Glutamatergic neuron (in vitro differentiated cells): ENCODE results near the gene FBP1. TPM values are rescaled to one million over a fixed set of nuclear protein-coding genes. Genes with fewer than 3 reads are reported as not detected.

Experiments
- DNase-seq: peaks from one replicate; pipeline ENCODE4 v3.0.0; 2022
- H3K27ac Mint-ChIP-seq: one replicate; pipeline ENCODE4 v1.8.0; 2020; ENCODE audit warnings: mild to moderate bottlenecking, mixed read lengths, inconsistent platforms; ENCODE audit not compliant: unreplicated experiment
- H3K27me3 Mint-ChIP-seq: one replicate; pipeline ENCODE4 v1.8.0; 2020; ENCODE audit warnings: mild to moderate bottlenecking, moderate library complexity, mixed read lengths, inconsistent platforms; ENCODE audit not compliant: unreplicated experiment
- H3K36me3 Mint-ChIP-seq: one replicate; pipeline ENCODE4 v1.8.0; 2020; ENCODE audit warnings: mild to moderate bottlenecking, mixed read lengths, inconsistent platforms; ENCODE audit not compliant: unreplicated experiment
- H3K4me1 Mint-ChIP-seq: one replicate; pipeline ENCODE4 v1.8.0; 2020; ENCODE audit warnings: mild to moderate bottlenecking, low read depth, mixed read lengths, inconsistent platforms; ENCODE audit not compliant: unreplicated experiment
- H3K4me3 Mint-ChIP-seq: one replicate; pipeline ENCODE4 v1.8.0; 2020; ENCODE audit warnings: mild to moderate bottlenecking, mixed read lengths, inconsistent platforms; ENCODE audit not compliant: unreplicated experiment
- H3K9me3 Mint-ChIP-seq: one replicate; pipeline ENCODE4 v1.8.0; 2020; ENCODE audit warnings: mild to moderate bottlenecking, moderate library complexity, mixed read lengths, inconsistent platforms; ENCODE audit not compliant: unreplicated experiment
- total RNA-seq: library from RNA; stranded (reverse); fragmentation: NEBNext Ultra II Directional; extraction: Animal tissue kit (Norgen Biotek cat#: 25700); gene quantifications from one replicate; pipeline ENCODE4 v1.2.1, GENCODE V29; 2021; ENCODE audit not compliant: unreplicated experiment
- TF ChIP-seq, protein P1 (sequence below): fragments of 200-600 bp; sonication (generic); IDR thresholded peaks from one replicate; pipeline ENCODE4 v1.5.0; 2021; ENCODE audit not compliant: partially characterized antibody, unreplicated experiment

The FBP1 gene
- total RNA-seq, 1 donor from 2014 or later: not detected

DNA sequence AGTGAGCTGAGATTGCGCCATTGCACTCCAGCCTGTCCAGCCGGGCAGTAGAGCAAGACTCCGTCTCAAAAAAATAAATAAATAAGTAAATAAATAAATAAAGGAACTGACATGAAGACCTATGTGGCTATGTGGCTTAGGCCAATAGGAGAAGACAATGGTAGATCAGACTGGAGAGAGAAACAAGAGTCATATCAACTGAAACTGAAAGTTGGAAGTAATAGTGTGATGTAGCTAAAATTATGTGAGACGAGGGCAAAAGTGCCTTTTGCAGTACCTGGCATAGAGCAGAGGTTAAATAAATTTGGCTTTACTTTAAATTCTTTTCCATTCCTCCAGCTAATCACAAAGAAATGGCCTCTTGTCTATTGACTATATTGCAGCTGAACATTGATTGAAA is 53.0 kb downstream of the FBP1 start:
- Mint-ChIP-seq H3K4me3 (no peak overlapping the region), H3K4me1 (no peaks in the 10 kb centered on the region), H3K27me3 (peaks cover 2% of the 10 kb centered on the region), H3K27ac (no peak overlapping the region), H3K9me3 (peaks cover 3% of the 10 kb centered on the region), H3K36me3 (no peaks in the 10 kb centered on the region)
- DNase-seq: no peak
- TF ChIP-seq, protein P1, sequence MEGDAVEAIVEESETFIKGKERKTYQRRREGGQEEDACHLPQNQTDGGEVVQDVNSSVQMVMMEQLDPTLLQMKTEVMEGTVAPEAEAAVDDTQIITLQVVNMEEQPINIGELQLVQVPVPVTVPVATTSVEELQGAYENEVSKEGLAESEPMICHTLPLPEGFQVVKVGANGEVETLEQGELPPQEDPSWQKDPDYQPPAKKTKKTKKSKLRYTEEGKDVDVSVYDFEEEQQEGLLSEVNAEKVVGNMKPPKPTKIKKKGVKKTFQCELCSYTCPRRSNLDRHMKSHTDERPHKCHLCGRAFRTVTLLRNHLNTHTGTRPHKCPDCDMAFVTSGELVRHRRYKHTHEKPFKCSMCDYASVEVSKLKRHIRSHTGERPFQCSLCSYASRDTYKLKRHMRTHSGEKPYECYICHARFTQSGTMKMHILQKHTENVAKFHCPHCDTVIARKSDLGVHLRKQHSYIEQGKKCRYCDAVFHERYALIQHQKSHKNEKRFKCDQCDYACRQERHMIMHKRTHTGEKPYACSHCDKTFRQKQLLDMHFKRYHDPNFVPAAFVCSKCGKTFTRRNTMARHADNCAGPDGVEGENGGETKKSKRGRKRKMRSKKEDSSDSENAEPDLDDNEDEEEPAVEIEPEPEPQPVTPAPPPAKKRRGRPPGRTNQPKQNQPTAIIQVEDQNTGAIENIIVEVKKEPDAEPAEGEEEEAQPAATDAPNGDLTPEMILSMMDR: no peak

DNA sequence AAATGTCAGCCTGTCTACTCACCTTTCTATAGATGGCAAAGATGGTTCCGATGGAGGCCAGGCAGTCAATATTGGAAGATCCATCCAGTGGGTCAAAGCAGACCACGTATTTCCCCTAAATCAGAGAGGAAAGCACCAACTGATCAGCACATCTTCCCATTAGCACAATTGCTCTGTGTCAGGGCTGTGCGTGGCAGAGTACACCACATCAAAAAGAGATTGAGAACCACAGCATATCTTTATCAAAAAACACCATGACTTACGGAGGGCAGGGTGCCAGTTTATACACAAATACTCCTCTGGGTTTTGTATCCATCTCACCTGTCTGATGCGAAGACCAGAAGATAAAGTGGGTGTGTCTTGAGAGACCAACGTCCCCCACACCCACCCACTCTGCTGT is 54.8 kb downstream of the FBP1 start:
- no peak for DNase-seq
- H3K27me3 Mint-ChIP-seq: peaks cover 2% of the 10 kb centered on the region
- H3K27ac Mint-ChIP-seq: no peak overlapping the region
- TF ChIP-seq, protein P1: no peak
- H3K36me3 Mint-ChIP-seq: no peaks in the 10 kb centered on the region
- no peak overlapping the region for H3K4me3 Mint-ChIP-seq
- H3K4me1 Mint-ChIP-seq: no peaks in the 10 kb centered on the region
- H3K9me3 Mint-ChIP-seq: peaks cover 3% of the 10 kb centered on the region

GRCh38 chr9:94581728-94582127 is 57.6 kb downstream of the FBP1 start:
- Mint-ChIP-seq H3K4me3 (no peak overlapping the region), H3K27me3 (peaks cover 2% of the 10 kb centered on the region), H3K9me3 (peaks cover 2% of the 10 kb centered on the region), H3K4me1 (no peaks in the 10 kb centered on the region), H3K27ac (no peak overlapping the region), H3K36me3 (no peaks in the 10 kb centered on the region)
- DNase-seq: no peak
- TF ChIP-seq, protein P1: no peak

GRCh38 chr9:94577571-94577970 is 61.7 kb downstream of the FBP1 start:
- Mint-ChIP-seq H3K4me3 (no peak overlapping the region), H3K36me3 (no peaks in the 10 kb centered on the region)

DNA sequence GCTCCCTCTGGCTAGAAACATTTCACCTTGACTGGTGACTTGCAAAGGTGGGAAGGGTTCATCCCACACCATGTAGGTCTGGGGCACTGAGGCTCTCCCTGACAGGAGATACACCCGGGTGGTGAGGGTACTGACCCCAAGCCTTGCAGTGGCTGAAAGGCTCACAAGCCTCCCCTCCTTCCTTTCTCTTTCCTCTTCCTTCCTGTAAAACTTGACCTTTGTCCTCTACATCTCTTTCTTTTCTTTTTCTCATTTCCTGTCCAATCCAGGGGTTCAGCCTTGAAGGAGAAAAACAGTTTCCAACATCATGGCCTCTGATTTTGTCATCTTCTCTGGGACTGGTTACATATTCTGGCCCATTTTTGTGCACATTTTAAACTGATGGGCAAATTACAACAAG is 62.3 kb downstream of the FBP1 start:
- H3K27ac Mint-ChIP-seq: no peak overlapping the region
- H3K4me1 Mint-ChIP-seq: no peaks in the 10 kb centered on the region
- no peak for DNase-seq
- peaks cover 3% of the 10 kb centered on the region for H3K9me3 Mint-ChIP-seq
- TF ChIP-seq, protein P1: no peak
- H3K4me3 Mint-ChIP-seq: no peak overlapping the region
- peaks cover 4% of the 10 kb centered on the region for H3K36me3 Mint-ChIP-seq
- no peaks in the 10 kb centered on the region for H3K27me3 Mint-ChIP-seq

More at GRCh38 chr9:94577571-94577970, 61.7 kb downstream of the FBP1 start:
- Mint-ChIP-seq H3K9me3 (peaks cover 2% of the 10 kb centered on the region), H3K4me1 (no peaks in the 10 kb centered on the region), H3K27ac (no peak overlapping the region), H3K27me3 (no peaks in the 10 kb centered on the region)
- TF ChIP-seq, protein P1: no peak
- no peak for DNase-seq
